Esophagus muscularis mucosa (tissue), 4 donors: ENCODE measurements around the gene SFTA2. TPM values are rescaled to one million over a fixed set of nuclear protein-coding genes. Genes with fewer than 3 reads are reported as not detected.

Experiments
- DNase-seq: peaks from one replicate; pipeline ENCODE4 v3.0.0-alpha.2; 2017; ENCODE audit errors: extremely low spot score
- H3K27ac ChIP-seq, 4 donors: fragments of 200-600 bp; sonication (generic); replicated peaks in 1 of 4; 1 replicate in 3 of 4; 2 replicates in 1 of 4; pipeline ENCODE4 v1.5.1; 2016 to 2019; ENCODE audit warnings: mild to moderate bottlenecking in 1 of 4
- H3K27me3 ChIP-seq, 4 donors: fragments of 200-600 bp; sonication (generic); one replicate each; pipeline versions ENCODE4 v1.5.1 to v1.6.0; 2016 to 2019
- H3K36me3 ChIP-seq, 4 donors: fragments of 200-600 bp; sonication (generic); one replicate each; pipeline ENCODE4 v1.5.1; 2016 to 2019
- H3K4me1 ChIP-seq, 4 donors: fragments of 200-600 bp; sonication (generic); one replicate each; pipeline ENCODE4 v1.5.1; 2016 to 2019
- H3K4me3 ChIP-seq, 4 donors: fragments of 200-600 bp; sonication (generic); 1 replicate in 2 of 4; 2 replicates in 2 of 4; pipeline ENCODE4 v1.5.1; 2016 to 2019; ENCODE audit warnings: mild to moderate bottlenecking in 4 of 4, moderate library complexity in 1 of 4
- H3K9me3 ChIP-seq, 4 donors: fragments of 200-600 bp; sonication (generic); 1 replicate in 3 of 4; 2 replicates in 1 of 4; pipeline ENCODE4 v1.5.1; 2016 to 2019
- EP300 ChIP-seq: sonication (generic); formaldehyde crosslinking; IDR thresholded peaks from one replicate; pipeline ENCODE4 v1.6.1; 2017; ENCODE audit warnings: antibody characterized with exemption
- POLR2A ChIP-seq: fragments of 450-650 bp; IDR thresholded peaks from one replicate; pipeline ENCODE4 v1.6.1; 2017; ENCODE audit warnings: antibody characterized with exemption, moderate library complexity, mild to moderate bottlenecking, low read depth
- POLR2AphosphoS5 ChIP-seq, 2 donors: sonication (generic); formaldehyde crosslinking; IDR thresholded peaks; one replicate each; pipeline ENCODE4 v1.6.1; 2017; ENCODE audit warnings: antibody characterized with exemption in 2 of 2
- WGBS: methylation state at CpG from one replicate; pipeline ENCODE4 v1.1.5; 2018; 5-methylcytosine and 5-hydroxymethylcytosine counted together
- intact Hi-C: fragments of 100-400 bp; cut with DNase I; formaldehyde crosslinking; loops from one replicate; pipeline ENCODE4 v1.15.1; 2023
- total RNA-seq, 4 donors: library from RNA; depleted of rRNA; stranded (reverse); fragments of >200 nt; gene quantifications; one replicate each; pipeline versions ENCODE4 v1.1.0 to v1.2.1, GENCODE V29; 2016
- TF ChIP-seq, protein P1 (sequence below), 3 experiments: fragments of 200-600 bp in 2 of 3; fragments of 450-650 bp in 1 of 3; sonication (generic) in 2 of 3; IDR thresholded peaks; one replicate each; pipeline ENCODE4 v1.5.1; 2017 to 2019; ENCODE audit warnings: antibody characterized with exemption in 3 of 3, mild to moderate bottlenecking in 2 of 3, moderate library complexity in 1 of 3

SFTA2 gene
- total RNA-seq, 4 donors from 2014 or later: 1.1 TPM; not detected in 3

DNA sequence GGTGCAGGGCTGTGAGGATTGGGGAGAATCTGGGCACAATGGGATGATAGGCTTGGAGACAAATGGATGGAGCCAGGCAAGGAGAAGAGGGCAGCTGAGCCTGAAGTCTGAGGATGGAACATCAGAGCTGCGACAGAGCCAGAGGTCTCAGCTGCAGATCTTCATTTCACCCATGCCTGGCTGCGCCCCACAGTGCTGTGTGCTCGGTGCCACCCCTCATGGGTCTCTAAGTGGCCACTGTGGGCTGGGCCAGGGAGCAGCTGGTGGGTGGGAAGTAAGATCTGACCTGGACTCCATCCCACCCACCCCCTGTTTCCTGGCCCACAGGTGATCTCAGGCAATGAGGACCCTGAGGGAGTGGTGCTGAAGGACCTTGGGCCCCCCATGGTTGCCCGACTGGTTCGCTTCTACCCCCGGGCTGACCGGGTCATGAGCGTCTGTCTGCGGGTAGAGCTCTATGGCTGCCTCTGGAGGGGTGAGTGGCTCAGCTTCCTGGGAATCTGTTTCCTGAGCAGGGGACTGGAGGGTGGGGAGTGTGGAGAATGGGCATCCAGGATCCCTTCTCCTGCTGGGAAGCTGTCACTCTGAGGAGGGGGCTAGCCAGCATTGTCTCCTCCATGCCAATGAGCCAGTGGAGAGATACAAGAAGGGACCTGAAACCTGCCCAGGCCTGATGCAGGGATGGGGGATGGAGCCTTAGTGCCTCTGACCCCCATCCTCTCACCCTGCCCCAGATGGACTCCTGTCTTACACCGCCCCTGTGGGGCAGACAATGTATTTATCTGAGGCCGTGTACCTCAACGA lies 41.1 kb downstream of the SFTA2 start:
- Histone ChIP-seq H3K27ac (no peak overlapping the region), H3K9me3 (no peaks in the 10 kb centered on the region), H3K4me3 (no peak overlapping the region), H3K4me1 (peaks cover 8 to 38% (median 25%) of the 10 kb centered on the region in 4 donors), H3K36me3 (peaks cover 5 to 70% (median 57%) of the 10 kb centered on the region in 4 donors), H3K27me3 (no peaks in the 10 kb centered on the region)
- intact Hi-C loops: no loop called here
- DNase-seq: no peak
- whole genome bisulfite sequencing: 77% methylated on average over 6 of the region's 12 CpGs
- TF ChIP-seq EP300 (no peak), POLR2AphosphoS5 (IDR thresholded peaks at IDR 0.05) (no peak), POLR2A (no peak)
- TF ChIP-seq, protein P1, sequence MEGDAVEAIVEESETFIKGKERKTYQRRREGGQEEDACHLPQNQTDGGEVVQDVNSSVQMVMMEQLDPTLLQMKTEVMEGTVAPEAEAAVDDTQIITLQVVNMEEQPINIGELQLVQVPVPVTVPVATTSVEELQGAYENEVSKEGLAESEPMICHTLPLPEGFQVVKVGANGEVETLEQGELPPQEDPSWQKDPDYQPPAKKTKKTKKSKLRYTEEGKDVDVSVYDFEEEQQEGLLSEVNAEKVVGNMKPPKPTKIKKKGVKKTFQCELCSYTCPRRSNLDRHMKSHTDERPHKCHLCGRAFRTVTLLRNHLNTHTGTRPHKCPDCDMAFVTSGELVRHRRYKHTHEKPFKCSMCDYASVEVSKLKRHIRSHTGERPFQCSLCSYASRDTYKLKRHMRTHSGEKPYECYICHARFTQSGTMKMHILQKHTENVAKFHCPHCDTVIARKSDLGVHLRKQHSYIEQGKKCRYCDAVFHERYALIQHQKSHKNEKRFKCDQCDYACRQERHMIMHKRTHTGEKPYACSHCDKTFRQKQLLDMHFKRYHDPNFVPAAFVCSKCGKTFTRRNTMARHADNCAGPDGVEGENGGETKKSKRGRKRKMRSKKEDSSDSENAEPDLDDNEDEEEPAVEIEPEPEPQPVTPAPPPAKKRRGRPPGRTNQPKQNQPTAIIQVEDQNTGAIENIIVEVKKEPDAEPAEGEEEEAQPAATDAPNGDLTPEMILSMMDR (IDR thresholded peaks at IDR 0.05): no peak

DNA sequence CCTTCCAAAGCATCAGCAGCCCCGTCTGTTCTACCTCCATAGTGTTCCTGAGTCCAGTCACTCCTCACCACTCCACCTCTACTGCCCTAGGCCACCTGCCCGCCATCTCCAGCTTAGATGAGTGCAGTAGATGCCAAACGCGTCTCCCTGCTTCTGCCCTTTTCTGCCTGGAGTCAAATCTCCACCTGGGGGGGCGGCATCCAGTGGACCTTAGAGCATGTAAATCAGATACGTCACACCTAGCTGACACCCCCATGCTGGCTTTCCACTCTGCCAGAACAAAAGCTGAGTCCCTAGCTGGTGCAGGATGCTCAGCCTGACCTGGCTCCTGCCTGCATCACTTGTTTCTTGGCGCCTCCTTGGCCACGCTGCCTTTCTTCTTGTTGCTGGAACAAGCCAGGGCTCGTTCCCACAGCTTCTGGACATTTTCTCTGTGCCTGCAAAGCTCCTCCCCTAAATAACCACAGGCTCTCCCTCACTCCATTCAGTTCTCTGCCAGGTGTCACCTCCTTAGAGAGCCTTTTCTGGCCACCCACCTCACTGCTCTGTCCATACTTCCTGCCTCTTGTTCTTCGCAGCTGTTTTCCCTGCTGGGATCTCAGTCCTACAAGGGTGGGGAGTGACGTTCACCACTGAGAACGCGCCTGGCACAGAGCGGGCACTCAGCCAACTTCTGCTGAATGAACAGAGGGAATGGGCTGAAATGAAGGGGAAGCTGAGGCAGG lies 41.9 kb downstream of the SFTA2 start:
- Histone ChIP-seq H3K4me3 (no peak overlapping the region), H3K9me3 (no peaks in the 10 kb centered on the region), H3K27me3 (no peaks in the 10 kb centered on the region), H3K36me3 (peaks cover 5 to 62% (median 50%) of the 10 kb centered on the region in 4 donors), H3K27ac (no peak overlapping the region), H3K4me1 (peaks cover 15 to 46% (median 32%) of the 10 kb centered on the region in 4 donors)
- no peak for DNase-seq
- no peak for TF ChIP-seq POLR2AphosphoS5 (IDR thresholded peaks at IDR 0.05)
- TF ChIP-seq POLR2A: no peak
- TF ChIP-seq, protein P1 (IDR thresholded peaks at IDR 0.05): no peak
- TF ChIP-seq EP300: no peak
- intact Hi-C loops: loop anchor here (10.0 kb wide), 1 partner anchor 205 kb away; the partner anchor contains the start of gene PPP1R18
- WGBS: 80% methylated on average over 14 of the region's 14 CpGs

- Histone ChIP-seq H3K36me3 (peaks cover 5 to 57% (median 44%) of the 10 kb centered on the region in 4 donors), H3K27me3 (no peaks in the 10 kb centered on the region), H3K9me3 (no peaks in the 10 kb centered on the region), H3K4me3 (no peak overlapping the region), H3K4me1 (peaks cover 18 to 52% (median 38%) of the 10 kb centered on the region in 4 donors), H3K27ac (no peak overlapping the region)
- intact Hi-C loops: loop anchor here (10.0 kb wide), 1 partner anchor 205 kb away; the partner anchor contains the start of gene PPP1R18
- TF ChIP-seq EP300: no peak
- TF ChIP-seq, protein P1 (IDR thresholded peaks at IDR 0.05): no peak
- no peak for TF ChIP-seq POLR2AphosphoS5 (IDR thresholded peaks at IDR 0.05)
- TF ChIP-seq POLR2A: no peak
- 78% methylated on average over 4 of the region's 4 CpGs for WGBS
- no peak for DNase-seq
Observed at GRCh38 chr6:30889496-30889885, 42.5 kb downstream of the SFTA2 start.

GRCh38 chr6:30888816-30889495 lies 43.0 kb downstream of the SFTA2 start:
- no peak overlapping the region for H3K27ac ChIP-seq
- WGBS: 93% methylated on average over 13 of the region's 18 CpGs
- H3K4me3 ChIP-seq: no peak overlapping the region
- no peaks in the 10 kb centered on the region for H3K27me3 ChIP-seq
- peaks cover 18 to 53% (median 39%) of the 10 kb centered on the region in 4 donors for H3K4me1 ChIP-seq
- intact Hi-C loops: loop anchor here (10.0 kb wide), 1 partner anchor 204 kb away; the partner anchor contains the start of gene PPP1R18
- no peak for TF ChIP-seq POLR2AphosphoS5 (IDR thresholded peaks at IDR 0.05)
- TF ChIP-seq, protein P1 (IDR thresholded peaks at IDR 0.05): no peak
- TF ChIP-seq EP300: no peak
- TF ChIP-seq POLR2A: no peak
- H3K36me3 ChIP-seq: peaks cover under 1 to 51% (median 39%) of the 10 kb centered on the region in 4 donors
- no peaks in the 10 kb centered on the region for H3K9me3 ChIP-seq
- DNase-seq: no peak
